ENCODE measurements around the gene AGT.

AGT gene

DNA sequence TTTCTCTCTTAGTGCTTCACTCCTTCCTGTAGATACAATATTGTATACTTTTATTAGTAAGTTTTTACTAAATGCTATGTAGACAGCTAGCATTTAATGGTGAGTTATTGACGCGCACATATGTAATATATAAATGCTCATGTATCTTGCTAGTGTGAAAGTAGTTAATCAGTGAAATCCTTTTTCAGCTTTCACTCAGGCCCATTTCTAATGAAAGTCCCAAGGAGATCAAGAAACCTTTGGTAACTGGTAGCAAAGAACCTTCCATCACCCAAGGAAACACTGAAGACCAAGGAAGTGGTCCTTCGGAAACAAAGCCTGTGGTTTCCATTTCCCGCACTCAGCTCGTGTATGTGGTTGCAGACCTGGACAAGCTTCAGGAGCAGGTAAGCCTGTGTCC is 27.2 kb downstream of the AGT start:
- peaks cover 35% of the 10 kb centered on the region for H3K36me3 ChIP-seq (ENCODE audit: low read length)

GRCh38 chr1:230684998-230685397 is 28.9 kb downstream of the AGT start:
- Histone ChIP-seq H3K9me2 (replicated peaks; ENCODE audit: insufficient read depth, low read length) (no peaks in the 10 kb centered on the region), H3K9ac (ENCODE audit: low read length) (no peak overlapping the region), H3K36me3 (ENCODE audit: low read length) (peaks cover 34% of the 10 kb centered on the region; the same call in 1 of the 2 replicates), H3K9me3 (ENCODE audit: insufficient read depth, low read length) (no peaks in the 10 kb centered on the region), H3K27me3 (ENCODE audit: low read length) (no peaks in the 10 kb centered on the region), H3K4me2 (ENCODE audit: low read depth, low read length, poor library complexity, severe bottlenecking) (no peak overlapping the region), H3K4me3 (ENCODE audit: insufficient read depth, low read length, poor library complexity, severe bottlenecking) (no peak overlapping the region), H3K79me2 (ENCODE audit: insufficient read depth, low read length) (no peaks in the 10 kb centered on the region), H4K20me1 (ENCODE audit: low read depth, low read length) (no peaks in the 10 kb centered on the region), H3K27ac (ENCODE audit: low read depth, low read length) (no peak overlapping the region), H2AFZ (ENCODE audit: low read depth, low read length, severe bottlenecking) (no peak overlapping the region), H3F3A (ENCODE audit: insufficient read depth) (no peaks in the 10 kb centered on the region)
- no peak for TF ChIP-seq EZH2phosphoT487 (conservative IDR thresholded peaks at IDR 0.05; ENCODE audit: low read length)
- TF ChIP-seq, protein P1, sequence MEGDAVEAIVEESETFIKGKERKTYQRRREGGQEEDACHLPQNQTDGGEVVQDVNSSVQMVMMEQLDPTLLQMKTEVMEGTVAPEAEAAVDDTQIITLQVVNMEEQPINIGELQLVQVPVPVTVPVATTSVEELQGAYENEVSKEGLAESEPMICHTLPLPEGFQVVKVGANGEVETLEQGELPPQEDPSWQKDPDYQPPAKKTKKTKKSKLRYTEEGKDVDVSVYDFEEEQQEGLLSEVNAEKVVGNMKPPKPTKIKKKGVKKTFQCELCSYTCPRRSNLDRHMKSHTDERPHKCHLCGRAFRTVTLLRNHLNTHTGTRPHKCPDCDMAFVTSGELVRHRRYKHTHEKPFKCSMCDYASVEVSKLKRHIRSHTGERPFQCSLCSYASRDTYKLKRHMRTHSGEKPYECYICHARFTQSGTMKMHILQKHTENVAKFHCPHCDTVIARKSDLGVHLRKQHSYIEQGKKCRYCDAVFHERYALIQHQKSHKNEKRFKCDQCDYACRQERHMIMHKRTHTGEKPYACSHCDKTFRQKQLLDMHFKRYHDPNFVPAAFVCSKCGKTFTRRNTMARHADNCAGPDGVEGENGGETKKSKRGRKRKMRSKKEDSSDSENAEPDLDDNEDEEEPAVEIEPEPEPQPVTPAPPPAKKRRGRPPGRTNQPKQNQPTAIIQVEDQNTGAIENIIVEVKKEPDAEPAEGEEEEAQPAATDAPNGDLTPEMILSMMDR (IDR thresholded peaks at IDR 0.05; ENCODE audit: insufficient read depth, low read length, poor library complexity, severe bottlenecking), result no peak

More for the DNA sequence above, 27.2 kb downstream of the AGT start:
- Histone ChIP-seq H3K27ac (ENCODE audit: low read depth, low read length) (no peak overlapping the region), H4K20me1 (ENCODE audit: low read depth, low read length) (no peaks in the 10 kb centered on the region), H3K4me3 (ENCODE audit: insufficient read depth, low read length, poor library complexity, severe bottlenecking) (no peak overlapping the region), H3K79me2 (ENCODE audit: insufficient read depth, low read length) (no peaks in the 10 kb centered on the region), H3F3A (ENCODE audit: insufficient read depth) (no peaks in the 10 kb centered on the region), H2AFZ (ENCODE audit: low read depth, low read length, severe bottlenecking) (no peak overlapping the region), H3K9me2 (replicated peaks; ENCODE audit: insufficient read depth, low read length) (no peaks in the 10 kb centered on the region), H3K9ac (ENCODE audit: low read length) (no peak overlapping the region), H3K9me3 (ENCODE audit: insufficient read depth, low read length) (no peaks in the 10 kb centered on the region), H3K4me2 (ENCODE audit: low read depth, low read length, poor library complexity, severe bottlenecking) (no peak overlapping the region), H3K27me3 (ENCODE audit: low read length) (no peaks in the 10 kb centered on the region)
- no peak for TF ChIP-seq EZH2phosphoT487 (conservative IDR thresholded peaks at IDR 0.05; ENCODE audit: low read length)
- TF ChIP-seq, protein P1 (IDR thresholded peaks at IDR 0.05; ENCODE audit: insufficient read depth, low read length, poor library complexity, severe bottlenecking), result no peak

DNA sequence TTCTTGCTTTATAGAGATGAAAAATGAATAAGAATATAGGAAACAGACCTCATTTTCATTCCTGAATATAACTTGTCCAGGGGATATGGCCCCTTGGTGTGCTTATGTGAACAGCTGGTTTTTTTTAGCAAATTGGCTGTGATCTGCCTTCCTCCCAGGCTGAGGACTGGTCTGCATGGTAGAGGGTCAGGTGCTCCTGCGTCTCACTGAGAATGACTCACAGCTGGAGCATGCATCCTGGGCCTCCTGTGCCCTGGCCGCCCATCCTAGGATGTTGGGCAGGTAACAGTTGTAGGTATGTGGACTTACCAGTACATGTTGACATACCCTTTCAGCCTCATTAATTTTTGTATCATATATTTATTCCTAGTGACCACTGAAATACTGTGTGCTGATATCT is 29.8 kb downstream of the AGT start:
- Histone ChIP-seq H3K27me3 (ENCODE audit: low read length) (no peaks in the 10 kb centered on the region), H3K9ac (ENCODE audit: low read length) (no peak overlapping the region), H4K20me1 (ENCODE audit: low read depth, low read length) (no peaks in the 10 kb centered on the region), H3K4me2 (ENCODE audit: low read depth, low read length, poor library complexity, severe bottlenecking) (no peak overlapping the region), H2AFZ (ENCODE audit: low read depth, low read length, severe bottlenecking) (no peak overlapping the region), H3F3A (ENCODE audit: insufficient read depth) (no peaks in the 10 kb centered on the region), H3K36me3 (ENCODE audit: low read length) (peaks cover 36% of the 10 kb centered on the region; the same call in 1 of the 2 replicates), H3K9me2 (replicated peaks; ENCODE audit: insufficient read depth, low read length) (no peaks in the 10 kb centered on the region), H3K27ac (ENCODE audit: low read depth, low read length) (no peak overlapping the region), H3K4me3 (ENCODE audit: insufficient read depth, low read length, poor library complexity, severe bottlenecking) (no peak overlapping the region), H3K79me2 (ENCODE audit: insufficient read depth, low read length) (no peaks in the 10 kb centered on the region), H3K9me3 (ENCODE audit: insufficient read depth, low read length) (no peaks in the 10 kb centered on the region)
- TF ChIP-seq, protein P1 (IDR thresholded peaks at IDR 0.05; ENCODE audit: insufficient read depth, low read length, poor library complexity, severe bottlenecking), result no peak
- TF ChIP-seq EZH2phosphoT487 (conservative IDR thresholded peaks at IDR 0.05; ENCODE audit: low read length), result no peak

All from SU-DHL-6 (cell line).